K562 (cell line): ENCODE measurements around the gene SMIM36. TPM values are rescaled to one million over a fixed set of nuclear protein-coding genes. Genes with fewer than 3 reads are reported as not detected.

ENCODE experiments used
- E2F3 ChIP-seq: fragments of 250-450 bp; sonication (Bioruptor Pico); IDR thresholded peaks from 2 replicates; pipeline ENCODE4 v1.4.0; 2020; ENCODE audit warnings: mild to moderate bottlenecking
- ESRRA ChIP-seq: fragments of 450-650 bp; IDR thresholded peaks from 2 replicates; pipeline ENCODE4 v1.6.1; 2014; ENCODE audit warnings: low read depth, mild to moderate bottlenecking, moderate library complexity, borderline replicate concordance
- FIP1L1 ChIP-seq: fragments of 200-400 bp; formaldehyde crosslinking; IDR thresholded peaks from 2 replicates; pipeline ENCODE4 v1.6.1; 2018; ENCODE audit warnings: mild to moderate bottlenecking, low read depth, low read length; ENCODE audit not compliant: poor library complexity, severe bottlenecking
- HNRNPLL ChIP-seq: fragments of 200-400 bp; formaldehyde crosslinking; IDR thresholded peaks from 2 replicates; pipeline ENCODE4 v1.6.1; 2017; ENCODE audit warnings: low read length, low read depth, mild to moderate bottlenecking; ENCODE audit not compliant: poor library complexity, severe bottlenecking
- KDM1A ChIP-seq, 2 experiments: fragments of 450-650 bp; IDR thresholded peaks; 2 replicates each; pipeline ENCODE4 v1.6.1; 2016; ENCODE audit warnings: mild to moderate bottlenecking in 2 of 2
- MAFG ChIP-seq: fragments of 450-650 bp; conservative IDR thresholded peaks from 2 replicates; pipeline ENCODE4 v1.6.1; 2016; ENCODE audit warnings: missing genetic modification characterization, missing compliant biosample characterization
- NCOA6 ChIP-seq: fragments of 450-650 bp; IDR thresholded peaks from 2 replicates; pipeline ENCODE4 v1.6.1; 2017; ENCODE audit warnings: mild to moderate bottlenecking
- PCBP2 ChIP-seq: fragments of 200-400 bp; formaldehyde crosslinking; IDR thresholded peaks from 2 replicates; pipeline ENCODE4 v1.6.1; 2018; ENCODE audit warnings: low read length, low read depth, mild to moderate bottlenecking, moderate library complexity; ENCODE audit not compliant: poor library complexity, severe bottlenecking
- SUPT5H ChIP-seq: fragments of 450-650 bp; IDR thresholded peaks from 2 replicates; pipeline ENCODE4 v1.6.1; 2016
- ZKSCAN8 ChIP-seq: fragments of 200-800 bp; sonication (Bioruptor generic); IDR thresholded peaks from 2 replicates; pipeline ENCODE4 v1.6.1; 2016; ENCODE audit warnings: missing genetic modification characterization, missing compliant biosample characterization
- polyA plus RNA-seq, 8 experiments: library from polyadenylated mRNA; depleted of rRNA in 4 of 8; stranded (reverse) in 5 of 8; unstranded in 3 of 8; fragments of >200 nt; fragmentation: Nextera tagmentation in 2 of 8; fragmentation: Illumina TruSeq in 1 of 8; extraction: Ambion mirVana in 2 of 8; extraction: Trizol in 1 of 8; gene quantifications; 2 replicates each; pipeline versions ENCODE4 v1.2.1 to v1.2.3, GENCODE V29; 2011 to 2014; ENCODE audit warnings: inconsistent platforms in 1 of 8, missing spikeins in 1 of 8
- total RNA-seq, 7 experiments: library from RNA; depleted of rRNA in 6 of 7; stranded (reverse); fragments of >200 nt in 6 of 7; fragmentation: Illumina TruSeq in 2 of 7; extraction: Trizol in 2 of 7; gene quantifications; 2 replicates each; pipeline versions ENCODE4 v1.2.1 to v1.2.3, GENCODE V29; 2011 to 2021; ENCODE audit warnings: low replicate concordance in 1 of 7
- TF ChIP-seq, protein P1 (sequence below), 2 experiments: fragments of 450-650 bp; IDR thresholded peaks; 2 replicates each; pipeline ENCODE4 v1.6.1; 2016; ENCODE audit warnings: mild to moderate bottlenecking in 2 of 2, borderline replicate concordance in 1 of 2, low read depth in 1 of 2, moderate library complexity in 1 of 2
- TF ChIP-seq, protein P2 (sequence below): fragments of 250-450 bp; sonication (Bioruptor Pico); IDR thresholded peaks from 2 replicates; pipeline ENCODE4 v1.5.0; 2020; ENCODE audit warnings: mild to moderate bottlenecking, borderline replicate concordance
- TF ChIP-seq, protein P3 (sequence below), 2 experiments: fragments of 450-650 bp; IDR thresholded peaks; 2 replicates each; pipeline ENCODE4 v1.6.1; 2018; ENCODE audit warnings: mild to moderate bottlenecking in 2 of 2, low read depth in 1 of 2; ENCODE audit not compliant: partially characterized antibody in 2 of 2

SMIM36 gene
- total and polyA plus RNA-seq, 9 of the 15 experiments (the other 6 are each of a cell fraction or from before 2014, with no cell fraction given), result not detected

DNA sequence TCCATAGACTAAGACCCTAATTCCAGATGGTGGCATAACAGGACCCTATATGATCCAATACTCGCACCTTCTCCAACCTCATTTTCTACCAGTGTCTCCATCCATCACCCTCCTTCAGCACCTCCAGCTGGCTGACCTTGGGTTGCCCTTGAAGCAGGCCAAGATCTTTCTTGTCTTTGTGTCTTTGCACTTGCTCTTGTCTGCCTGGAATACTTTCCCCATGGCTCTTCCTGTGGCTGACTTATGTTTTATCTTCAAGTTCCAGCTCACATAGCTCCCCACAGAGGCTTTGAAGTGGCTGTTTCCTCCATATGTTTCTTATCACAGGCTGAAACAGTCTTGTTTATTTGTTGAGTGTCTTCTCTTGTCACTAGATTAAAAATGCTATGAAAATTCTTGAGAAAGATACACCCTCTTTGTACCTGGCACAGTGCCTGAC lies 60.0 kb downstream of the SMIM36 start (continued):
- TF ChIP-seq, protein P1, sequence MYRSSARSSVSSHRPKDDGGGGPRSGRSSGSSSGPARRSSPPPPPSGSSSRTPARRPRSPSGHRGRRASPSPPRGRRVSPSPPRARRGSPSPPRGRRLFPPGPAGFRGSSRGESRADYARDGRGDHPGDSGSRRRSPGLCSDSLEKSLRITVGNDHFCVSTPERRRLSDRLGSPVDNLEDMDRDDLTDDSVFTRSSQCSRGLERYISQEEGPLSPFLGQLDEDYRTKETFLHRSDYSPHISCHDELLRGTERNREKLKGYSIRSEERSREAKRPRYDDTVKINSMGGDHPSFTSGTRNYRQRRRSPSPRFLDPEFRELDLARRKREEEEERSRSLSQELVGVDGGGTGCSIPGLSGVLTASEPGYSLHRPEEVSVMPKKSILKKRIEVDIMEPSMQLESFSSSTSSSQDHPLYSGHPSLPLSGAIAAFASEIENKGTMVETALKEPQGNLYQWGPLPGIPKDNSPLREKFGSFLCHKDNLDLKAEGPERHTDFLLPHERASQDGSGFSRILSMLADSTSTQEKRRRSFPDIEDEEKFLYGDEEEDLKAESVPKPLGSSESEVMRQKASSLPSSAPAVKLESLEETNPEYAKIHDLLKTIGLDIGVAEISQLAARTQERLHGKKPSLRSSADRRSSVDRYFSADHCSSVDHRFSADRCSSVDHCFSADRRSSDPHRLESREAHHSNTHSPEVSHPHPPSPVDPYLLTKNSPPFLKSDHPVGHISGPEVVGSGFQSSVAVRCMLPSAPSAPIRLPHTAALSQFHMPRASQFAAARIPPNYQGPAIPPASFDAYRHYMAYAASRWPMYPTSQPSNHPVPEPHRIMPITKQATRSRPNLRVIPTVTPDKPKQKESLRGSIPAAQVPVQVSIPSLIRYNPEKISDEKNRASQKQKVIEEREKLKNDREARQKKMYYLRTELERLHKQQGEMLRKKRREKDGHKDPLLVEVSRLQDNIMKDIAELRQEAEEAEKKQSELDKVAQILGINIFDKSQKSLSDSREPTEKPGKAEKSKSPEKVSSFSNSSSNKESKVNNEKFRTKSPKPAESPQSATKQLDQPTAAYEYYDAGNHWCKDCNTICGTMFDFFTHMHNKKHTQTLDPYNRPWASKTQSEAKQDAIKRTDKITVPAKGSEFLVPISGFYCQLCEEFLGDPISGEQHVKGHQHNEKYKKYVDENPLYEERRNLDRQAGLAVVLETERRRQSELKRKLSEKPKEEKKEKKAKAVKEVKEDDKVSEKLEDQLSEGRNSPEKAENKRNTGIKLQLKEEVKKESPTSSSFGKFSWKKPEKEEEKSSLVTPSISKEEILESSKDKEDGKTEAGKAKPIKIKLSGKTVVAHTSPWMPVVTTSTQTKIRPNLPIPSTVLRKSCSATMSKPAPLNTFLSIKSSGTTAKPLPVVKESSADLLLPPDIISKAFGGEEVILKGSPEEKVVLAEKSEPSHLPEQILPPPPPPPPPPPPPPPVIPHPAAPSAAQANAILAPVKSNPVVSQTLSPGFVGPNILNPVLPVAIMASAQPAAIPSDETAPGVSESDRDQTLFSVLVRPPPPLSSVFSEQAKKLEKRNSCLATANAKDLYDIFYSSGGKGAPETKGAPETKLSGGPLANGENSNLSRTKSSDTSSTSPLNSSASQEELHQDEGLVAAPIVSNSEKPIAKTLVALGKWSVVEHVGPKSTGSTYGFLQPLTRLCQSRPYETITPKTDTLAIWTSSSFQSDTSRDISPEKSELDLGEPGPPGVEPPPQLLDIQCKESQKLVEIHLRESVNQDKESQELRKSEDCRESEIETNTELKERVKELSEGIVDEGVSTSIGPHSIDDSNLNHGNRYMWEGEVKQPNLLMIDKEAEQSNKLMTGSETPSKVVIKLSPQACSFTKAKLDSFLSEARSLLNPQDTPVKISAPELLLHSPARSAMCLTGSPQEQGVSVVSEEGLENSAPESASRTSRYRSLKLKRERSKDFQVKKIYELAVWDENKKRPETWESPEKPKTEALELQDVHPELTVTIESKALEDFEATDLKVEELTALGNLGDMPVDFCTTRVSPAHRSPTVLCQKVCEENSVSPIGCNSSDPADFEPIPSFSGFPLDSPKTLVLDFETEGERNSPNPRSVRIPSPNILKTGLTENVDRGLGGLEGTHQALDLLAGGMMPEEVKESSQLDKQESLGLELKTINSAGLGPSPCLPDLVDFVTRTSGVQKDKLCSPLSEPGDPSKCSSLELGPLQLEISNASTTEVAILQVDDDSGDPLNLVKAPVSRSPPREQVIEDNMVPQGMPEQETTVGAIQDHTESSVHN (IDR thresholded peaks at IDR 0.05; ENCODE audit: borderline replicate concordance in 1 of 2, low read depth in 1 of 2), result peak in 1 of 2 experiments; percentile 52; a peak in 1 of 4 replicates
- TF ChIP-seq NCOA6, result no peak
- TF ChIP-seq, protein P2, sequence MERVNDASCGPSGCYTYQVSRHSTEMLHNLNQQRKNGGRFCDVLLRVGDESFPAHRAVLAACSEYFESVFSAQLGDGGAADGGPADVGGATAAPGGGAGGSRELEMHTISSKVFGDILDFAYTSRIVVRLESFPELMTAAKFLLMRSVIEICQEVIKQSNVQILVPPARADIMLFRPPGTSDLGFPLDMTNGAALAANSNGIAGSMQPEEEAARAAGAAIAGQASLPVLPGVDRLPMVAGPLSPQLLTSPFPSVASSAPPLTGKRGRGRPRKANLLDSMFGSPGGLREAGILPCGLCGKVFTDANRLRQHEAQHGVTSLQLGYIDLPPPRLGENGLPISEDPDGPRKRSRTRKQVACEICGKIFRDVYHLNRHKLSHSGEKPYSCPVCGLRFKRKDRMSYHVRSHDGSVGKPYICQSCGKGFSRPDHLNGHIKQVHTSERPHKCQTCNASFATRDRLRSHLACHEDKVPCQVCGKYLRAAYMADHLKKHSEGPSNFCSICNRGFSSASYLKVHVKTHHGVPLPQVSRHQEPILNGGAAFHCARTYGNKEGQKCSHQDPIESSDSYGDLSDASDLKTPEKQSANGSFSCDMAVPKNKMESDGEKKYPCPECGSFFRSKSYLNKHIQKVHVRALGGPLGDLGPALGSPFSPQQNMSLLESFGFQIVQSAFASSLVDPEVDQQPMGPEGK (CRISPR knock-in tag), result no peak
- TF ChIP-seq ZKSCAN8 (CRISPR knock-in tag), result 0 out of 2 replicates have a peak, but pooled peaks have one; percentile 61
- TF ChIP-seq SUPT5H, result no peak
- peak; percentile 100 for TF ChIP-seq ESRRA
- no peak for TF ChIP-seq FIP1L1
- TF ChIP-seq, protein P3, sequence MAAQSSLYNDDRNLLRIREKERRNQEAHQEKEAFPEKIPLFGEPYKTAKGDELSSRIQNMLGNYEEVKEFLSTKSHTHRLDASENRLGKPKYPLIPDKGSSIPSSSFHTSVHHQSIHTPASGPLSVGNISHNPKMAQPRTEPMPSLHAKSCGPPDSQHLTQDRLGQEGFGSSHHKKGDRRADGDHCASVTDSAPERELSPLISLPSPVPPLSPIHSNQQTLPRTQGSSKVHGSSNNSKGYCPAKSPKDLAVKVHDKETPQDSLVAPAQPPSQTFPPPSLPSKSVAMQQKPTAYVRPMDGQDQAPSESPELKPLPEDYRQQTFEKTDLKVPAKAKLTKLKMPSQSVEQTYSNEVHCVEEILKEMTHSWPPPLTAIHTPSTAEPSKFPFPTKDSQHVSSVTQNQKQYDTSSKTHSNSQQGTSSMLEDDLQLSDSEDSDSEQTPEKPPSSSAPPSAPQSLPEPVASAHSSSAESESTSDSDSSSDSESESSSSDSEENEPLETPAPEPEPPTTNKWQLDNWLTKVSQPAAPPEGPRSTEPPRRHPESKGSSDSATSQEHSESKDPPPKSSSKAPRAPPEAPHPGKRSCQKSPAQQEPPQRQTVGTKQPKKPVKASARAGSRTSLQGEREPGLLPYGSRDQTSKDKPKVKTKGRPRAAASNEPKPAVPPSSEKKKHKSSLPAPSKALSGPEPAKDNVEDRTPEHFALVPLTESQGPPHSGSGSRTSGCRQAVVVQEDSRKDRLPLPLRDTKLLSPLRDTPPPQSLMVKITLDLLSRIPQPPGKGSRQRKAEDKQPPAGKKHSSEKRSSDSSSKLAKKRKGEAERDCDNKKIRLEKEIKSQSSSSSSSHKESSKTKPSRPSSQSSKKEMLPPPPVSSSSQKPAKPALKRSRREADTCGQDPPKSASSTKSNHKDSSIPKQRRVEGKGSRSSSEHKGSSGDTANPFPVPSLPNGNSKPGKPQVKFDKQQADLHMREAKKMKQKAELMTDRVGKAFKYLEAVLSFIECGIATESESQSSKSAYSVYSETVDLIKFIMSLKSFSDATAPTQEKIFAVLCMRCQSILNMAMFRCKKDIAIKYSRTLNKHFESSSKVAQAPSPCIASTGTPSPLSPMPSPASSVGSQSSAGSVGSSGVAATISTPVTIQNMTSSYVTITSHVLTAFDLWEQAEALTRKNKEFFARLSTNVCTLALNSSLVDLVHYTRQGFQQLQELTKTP (IDR thresholded peaks at IDR 0.05; ENCODE audit: low read depth in 1 of 2, partially characterized antibody in 2 of 2), result peak; percentile 26 to 75
- no peak for TF ChIP-seq MAFG (tag)
- TF ChIP-seq KDM1A (IDR thresholded peaks at IDR 0.05), result peak; percentile 89 to 90
- TF ChIP-seq HNRNPLL, result no peak
- TF ChIP-seq PCBP2, result no peak
- TF ChIP-seq E2F3 (CRISPR knock-in tag), result no peak
